Activated naive CD8-positive, alpha-beta T cell treated with anti-CD3 and anti-CD28 coated beads, Interleukin-2, amount 10 ng/mL, durations not matched to agents 7 days and 5 days (primary cell): Measurements from ENCODE around the gene PRKCE. TPM values are rescaled to one million over a fixed set of nuclear protein-coding genes. Genes with fewer than 3 reads are reported as not detected.
"Not testable (repeated sequence)": the region's sequence is repeated elsewhere in the genome, so short reads cannot be mapped to it uniquely, and the experiment has no call there.

ENCODE experiments used
- ATAC-seq: fragments of 150-1000 bp; cut with Tn5 transposase; one replicate; pipeline ENCODE4 v1.10.0; 2021; ENCODE audit warnings: low read depth, moderate library complexity
- POLR2A ChIA-PET: fragments of 350-600 bp; sonication (Branson Sonifier 250); formaldehyde crosslinking; loops from one replicate; lab custom pipeline; 2021; ENCODE audit warnings: antibody characterized with exemption; lab: Charles Lee
- DNase-seq: peaks from one replicate; pipeline ENCODE4 v3.0.0; 2021
- H3K27ac Mint-ChIP-seq: one replicate; pipeline ENCODE4 v1.8.0; 2022; ENCODE audit warnings: mild to moderate bottlenecking, mixed read lengths
- H3K27me3 Mint-ChIP-seq: one replicate; pipeline ENCODE4 v1.8.0; 2022; ENCODE audit warnings: mild to moderate bottlenecking, moderate library complexity, mixed read lengths
- H3K36me3 Mint-ChIP-seq: one replicate; pipeline ENCODE4 v1.8.0; 2021; ENCODE audit warnings: mild to moderate bottlenecking, mixed read lengths
- H3K4me1 Mint-ChIP-seq: one replicate; pipeline ENCODE4 v1.8.0; 2021; ENCODE audit warnings: mixed read lengths
- H3K4me3 Mint-ChIP-seq: one replicate; pipeline ENCODE4 v1.8.0; 2022; ENCODE audit warnings: mild to moderate bottlenecking, moderate library complexity, mixed read lengths
- H3K9me3 Mint-ChIP-seq: one replicate; pipeline ENCODE4 v1.8.0; 2021; ENCODE audit warnings: mixed read lengths
- total RNA-seq, 2 experiments: library from RNA; stranded (reverse); gene quantifications; one replicate each; pipeline ENCODE4 v1.2.3, GENCODE V29; 2021

Gene PRKCE
- total RNA-seq, 2 experiments from 2014 or later: 18.4 to 20.5 TPM

DNA sequence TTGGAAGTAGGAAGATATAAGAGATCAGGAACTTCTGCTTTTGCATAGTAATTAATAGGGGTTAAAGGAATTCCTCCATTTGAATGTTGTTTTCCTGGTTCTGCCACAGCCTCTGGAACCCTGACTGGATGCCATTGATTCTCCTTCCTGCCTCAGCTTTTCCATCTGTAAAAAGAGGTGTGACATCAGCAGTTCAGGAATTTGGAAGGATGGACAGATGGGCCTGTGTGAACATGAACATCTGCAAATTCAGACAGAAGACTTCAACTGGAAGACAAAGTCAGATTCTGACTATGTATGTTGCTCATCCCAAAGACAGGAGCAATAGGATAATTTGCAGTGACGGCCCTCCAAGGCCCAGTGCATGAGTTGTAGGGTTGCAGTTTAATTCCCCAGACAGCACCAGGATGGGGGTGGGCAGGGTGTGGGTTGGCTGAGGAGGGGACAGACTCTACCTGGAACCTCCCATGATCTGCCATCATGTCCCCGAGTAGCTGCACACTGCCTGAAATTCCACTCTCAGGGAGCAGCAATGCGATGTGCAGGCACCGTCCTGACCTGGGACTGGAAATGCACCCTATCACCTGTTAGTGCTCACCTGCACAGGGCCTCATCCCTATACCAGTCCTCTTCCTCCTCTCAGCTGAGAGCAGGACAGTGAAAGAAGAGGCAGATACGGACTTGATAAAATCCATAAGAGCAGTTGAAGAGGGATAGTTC is 546.8 kb downstream of the PRKCE start:
- Mint-ChIP-seq H3K27me3 (peaks cover 2% of the 10 kb centered on the region), H3K36me3 (peaks cover 12% of the 10 kb centered on the region), H3K4me3 (no peak overlapping the region), H3K4me1 (peaks cover 45% of the 10 kb centered on the region), H3K27ac (no peak overlapping the region), H3K9me3 (peaks cover 4% of the 10 kb centered on the region)
- no peak for DNase-seq
- POLR2A ChIA-PET: no interaction called here
- no peak for ATAC-seq

DNA sequence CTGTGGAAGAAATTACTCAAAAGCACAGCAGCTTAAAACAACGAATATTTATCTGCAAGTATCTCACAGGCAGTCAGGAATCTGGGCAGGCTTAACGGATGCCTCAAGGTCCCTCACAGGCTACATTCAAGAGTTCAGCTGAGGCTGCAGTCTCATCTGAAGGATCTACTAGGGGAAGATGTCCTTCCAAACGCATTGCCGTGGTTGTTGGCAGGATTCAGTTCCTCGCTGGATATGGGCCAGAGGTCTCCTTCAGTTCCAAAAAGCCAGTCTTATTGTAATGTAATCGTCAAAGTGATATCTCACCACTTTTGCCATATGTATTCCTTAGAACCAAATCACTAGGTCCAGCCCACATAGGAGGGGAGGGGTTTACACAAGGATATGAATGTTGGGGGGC is 547.5 kb downstream of the PRKCE start:
- Mint-ChIP-seq H3K27me3 (peaks cover 5% of the 10 kb centered on the region), H3K9me3 (peaks cover 5% of the 10 kb centered on the region), H3K4me1 (peaks cover 49% of the 10 kb centered on the region), H3K4me3 (no peak overlapping the region), H3K36me3 (peaks cover 12% of the 10 kb centered on the region), H3K27ac (no peak overlapping the region)
- POLR2A ChIA-PET: interaction anchor here (1.2 kb wide), 1 partner anchor 53 kb away, joined by 4 read pairs; no protein-coding TSS in a partner anchor
- ATAC-seq: no peak
- DNase-seq: no peak

- Mint-ChIP-seq H3K27ac (peak overlapping the region; percentile 74), H3K9me3 (peaks cover 5% of the 10 kb centered on the region), H3K27me3 (peaks cover 5% of the 10 kb centered on the region), H3K4me3 (peak overlapping the region; percentile 21), H3K4me1 (peaks cover 50% of the 10 kb centered on the region), H3K36me3 (peaks cover 12% of the 10 kb centered on the region)
- ATAC-seq (peak; percentile 32), DNase-seq (no peak)
- POLR2A ChIA-PET: interaction anchor here (0.7 to 1.2 kb wide), 2 partner anchors 55 to 168 kb away, joined by 3 to 4 read pairs; no protein-coding TSS in a partner anchor
Observed at GRCh38 chr2:46200100-46200690, 548.7 kb downstream of the PRKCE start.

DNA sequence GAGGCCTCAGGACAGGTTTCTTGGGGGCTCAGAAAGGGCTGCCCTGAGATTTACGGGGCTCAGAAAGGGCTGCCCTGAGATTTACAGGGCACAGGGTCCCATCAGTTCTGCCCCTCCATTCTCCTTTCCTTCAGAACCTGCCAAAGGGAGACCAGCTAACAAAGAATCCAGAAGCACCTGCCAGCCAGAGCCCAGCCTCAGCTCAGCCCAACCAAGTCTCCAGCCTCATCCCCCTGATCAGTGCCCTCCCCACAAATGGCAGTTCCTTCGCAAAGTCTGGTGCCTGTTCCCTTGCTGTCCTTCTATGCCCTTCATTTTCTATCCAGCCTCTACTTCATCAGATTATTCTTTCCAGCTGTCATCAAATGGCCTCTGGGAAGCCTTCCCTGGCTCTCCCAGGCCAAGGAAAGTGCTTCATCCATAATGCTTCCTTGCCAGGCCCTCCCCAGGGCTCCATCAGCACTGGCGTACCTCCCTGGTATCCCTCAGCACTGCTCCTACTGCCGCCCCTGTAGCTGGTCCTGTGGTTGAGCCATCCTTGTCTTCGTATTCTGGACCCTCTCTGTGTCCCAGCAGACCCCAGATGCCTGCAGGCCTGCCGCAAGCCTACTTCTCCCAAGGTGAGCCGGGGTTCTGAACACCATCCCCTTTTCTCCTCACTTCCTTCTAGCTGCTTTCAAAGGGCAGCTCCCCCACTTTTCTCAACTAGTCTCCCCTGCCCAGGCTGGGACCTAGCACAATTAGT is 549.6 kb downstream of the PRKCE start:
- Mint-ChIP-seq H3K27ac (peak overlapping the region; percentile 61), H3K4me1 (peaks cover 50% of the 10 kb centered on the region), H3K27me3 (peaks cover 5% of the 10 kb centered on the region), H3K9me3 (peaks cover 5% of the 10 kb centered on the region), H3K36me3 (peaks cover 11% of the 10 kb centered on the region), H3K4me3 (no peak overlapping the region)
- DNase-seq: no peak
- ATAC-seq: no peak
- POLR2A ChIA-PET: no interaction called here

- POLR2A ChIA-PET: interaction anchor here (0.8 kb wide), 1 partner anchor 37 kb away, joined by 3 read pairs; no protein-coding TSS in a partner anchor
- Mint-ChIP-seq H3K27me3 (peaks cover 11% of the 10 kb centered on the region), H3K4me3 (no peak overlapping the region), H3K36me3 (peaks cover 13% of the 10 kb centered on the region), H3K4me1 (peaks cover 43% of the 10 kb centered on the region), H3K9me3 (peaks cover 9% of the 10 kb centered on the region), H3K27ac (peak overlapping the region; percentile 71)
- ATAC-seq (no peak), DNase-seq (no peak)
Observed at GRCh38 chr2:46202453-46202852, 551.0 kb downstream of the PRKCE start.

- Mint-ChIP-seq H3K4me3 (peak overlapping the region; percentile 52), H3K27ac (peak overlapping the region; percentile 71), H3K36me3 (peaks cover 18% of the 10 kb centered on the region), H3K9me3 (peaks cover 10% of the 10 kb centered on the region), H3K4me1 (peaks cover 38% of the 10 kb centered on the region), H3K27me3 (peaks cover 13% of the 10 kb centered on the region)
- DNase-seq (no peak), ATAC-seq (peak; percentile 68)
- POLR2A ChIA-PET: interaction anchor here (0.8 kb wide), 1 partner anchor 37 kb away, joined by 3 read pairs; no protein-coding TSS in a partner anchor
Observed at GRCh38 chr2:46202987-46203386, 551.5 kb downstream of the PRKCE start.

DNA sequence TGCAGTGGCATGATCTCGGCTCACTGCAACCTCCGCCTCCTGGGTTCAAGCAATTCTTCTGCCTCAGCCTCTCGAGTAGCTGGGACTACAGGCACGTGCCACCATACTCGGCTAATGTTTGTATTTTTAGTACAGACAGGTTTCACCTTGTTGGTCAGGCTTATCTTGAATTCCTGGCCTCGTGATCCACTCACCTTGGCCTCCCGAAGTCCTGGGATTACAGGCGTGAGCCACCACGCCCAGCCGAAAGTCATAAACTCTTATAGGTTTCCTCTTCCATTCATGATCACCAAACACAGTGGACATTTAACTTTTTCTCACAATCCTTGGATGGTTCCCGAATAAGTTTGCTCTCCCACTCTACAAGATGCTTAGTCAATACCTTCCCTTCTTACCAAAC is 552.2 kb downstream of the PRKCE start:
- Mint-ChIP-seq H3K9me3 (peaks cover 14% of the 10 kb centered on the region), H3K27me3 (peaks cover 15% of the 10 kb centered on the region), H3K36me3 (peaks cover 22% of the 10 kb centered on the region), H3K4me1 (peaks cover 38% of the 10 kb centered on the region)
- not testable (repeated sequence) for DNase-seq, H3K4me3 Mint-ChIP-seq, H3K27ac Mint-ChIP-seq, ATAC-seq
- POLR2A ChIA-PET: interaction anchor here (0.7 kb wide), 1 partner anchor 182 kb away, joined by 3 read pairs; no protein-coding TSS in a partner anchor

GRCh38 chr2:46207591-46207990 is 556.1 kb downstream of the PRKCE start:
- Mint-ChIP-seq H3K36me3 (peaks cover 19% of the 10 kb centered on the region), H3K9me3 (peaks cover 19% of the 10 kb centered on the region), H3K27me3 (peaks cover 30% of the 10 kb centered on the region), H3K4me1 (peaks cover 14% of the 10 kb centered on the region), H3K27ac (no peak overlapping the region), H3K4me3 (no peak overlapping the region)
- no peak for ATAC-seq
- POLR2A ChIA-PET: no interaction called here
- no peak for DNase-seq

DNA sequence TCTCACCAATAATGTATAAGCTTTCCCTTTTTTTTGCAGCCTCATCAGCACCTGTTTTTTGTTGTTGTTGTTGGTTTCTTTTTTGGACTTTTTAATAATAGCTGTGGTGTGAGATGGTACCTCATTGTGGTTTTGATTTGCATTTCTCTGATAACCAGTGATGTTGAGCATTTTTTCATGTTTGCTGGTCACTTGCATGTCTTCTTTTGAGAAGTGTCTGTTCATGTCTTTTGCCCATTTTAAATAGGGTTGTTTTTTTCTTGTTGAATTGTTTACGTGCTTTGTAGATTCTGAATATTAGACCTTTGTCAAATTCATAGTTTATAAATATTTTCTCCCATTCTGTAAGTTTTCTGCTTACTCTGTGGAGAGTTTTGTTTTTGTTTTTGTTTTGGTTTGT is 557.3 kb downstream of the PRKCE start:
- Mint-ChIP-seq H3K27ac (no peak overlapping the region), H3K9me3 (peaks cover 20% of the 10 kb centered on the region), H3K36me3 (peaks cover 15% of the 10 kb centered on the region), H3K27me3 (peaks cover 38% of the 10 kb centered on the region), H3K4me1 (peaks cover 4% of the 10 kb centered on the region), H3K4me3 (no peak overlapping the region)
- ATAC-seq (no peak), DNase-seq (no peak)
- POLR2A ChIA-PET: no interaction called here

GRCh38 chr2:46210063-46210462 is 558.6 kb downstream of the PRKCE start:
- peaks cover 22% of the 10 kb centered on the region for H3K9me3 Mint-ChIP-seq
- no peak overlapping the region for H3K27ac Mint-ChIP-seq
- DNase-seq: no peak
- H3K4me3 Mint-ChIP-seq: no peak overlapping the region
- POLR2A ChIA-PET: no interaction called here
- peaks cover 43% of the 10 kb centered on the region for H3K27me3 Mint-ChIP-seq
- ATAC-seq: no peak
- H3K36me3 Mint-ChIP-seq: peaks cover 15% of the 10 kb centered on the region
- H3K4me1 Mint-ChIP-seq: peaks cover 1% of the 10 kb centered on the region

DNA sequence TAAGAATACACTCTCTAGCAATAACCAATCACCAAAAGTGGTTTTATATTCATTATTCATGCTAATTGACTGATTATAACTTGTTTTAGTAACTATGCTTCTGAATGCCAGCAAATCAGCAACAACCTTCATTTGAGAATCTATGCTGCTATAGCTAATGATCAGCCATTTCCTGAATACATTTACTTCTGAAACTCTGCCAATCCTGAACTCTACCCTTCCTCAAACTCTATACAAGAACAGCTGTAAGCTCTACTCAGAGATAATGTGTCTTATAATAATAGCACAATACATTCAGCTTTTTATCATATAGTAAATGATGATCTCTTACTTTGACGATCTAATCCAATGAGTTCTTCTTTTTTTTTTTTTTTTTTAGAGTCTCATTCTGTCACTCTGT is 560.0 kb downstream of the PRKCE start:
- Mint-ChIP-seq H3K27me3 (peaks cover 54% of the 10 kb centered on the region), H3K27ac (no peak overlapping the region), H3K9me3 (peaks cover 28% of the 10 kb centered on the region), H3K36me3 (peaks cover 15% of the 10 kb centered on the region), H3K4me1 (peaks cover 1% of the 10 kb centered on the region), H3K4me3 (no peak overlapping the region)
- ATAC-seq (no peak), DNase-seq (no peak)
- POLR2A ChIA-PET: no interaction called here

DNA sequence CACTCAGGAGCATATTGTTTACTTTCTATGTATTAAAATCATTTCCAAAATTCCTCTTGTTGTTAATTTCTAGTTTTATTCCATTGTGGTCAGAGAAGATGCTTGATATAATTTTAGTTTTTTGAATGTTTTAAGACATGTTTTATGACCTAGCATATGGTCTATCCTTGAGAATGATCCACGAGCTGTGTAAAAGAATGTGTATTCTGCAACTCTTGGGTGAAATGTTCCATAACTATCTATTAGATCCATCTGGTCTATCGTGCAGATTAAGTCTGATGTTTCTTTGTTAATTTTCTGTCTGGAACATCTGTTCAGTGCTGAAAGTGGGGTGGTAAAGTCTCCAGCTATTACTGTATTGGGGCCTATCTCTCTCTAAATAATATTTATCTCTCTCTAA is 562.4 kb downstream of the PRKCE start:
- H3K9me3 Mint-ChIP-seq: peaks cover 23% of the 10 kb centered on the region
- peaks cover 6% of the 10 kb centered on the region for H3K36me3 Mint-ChIP-seq
- POLR2A ChIA-PET: no interaction called here
- peaks cover 43% of the 10 kb centered on the region for H3K27me3 Mint-ChIP-seq
- DNase-seq: no peak
- H3K27ac Mint-ChIP-seq: no peak overlapping the region
- H3K4me1 Mint-ChIP-seq: no peaks in the 10 kb centered on the region
- ATAC-seq: no peak
- H3K4me3 Mint-ChIP-seq: no peak overlapping the region

DNA sequence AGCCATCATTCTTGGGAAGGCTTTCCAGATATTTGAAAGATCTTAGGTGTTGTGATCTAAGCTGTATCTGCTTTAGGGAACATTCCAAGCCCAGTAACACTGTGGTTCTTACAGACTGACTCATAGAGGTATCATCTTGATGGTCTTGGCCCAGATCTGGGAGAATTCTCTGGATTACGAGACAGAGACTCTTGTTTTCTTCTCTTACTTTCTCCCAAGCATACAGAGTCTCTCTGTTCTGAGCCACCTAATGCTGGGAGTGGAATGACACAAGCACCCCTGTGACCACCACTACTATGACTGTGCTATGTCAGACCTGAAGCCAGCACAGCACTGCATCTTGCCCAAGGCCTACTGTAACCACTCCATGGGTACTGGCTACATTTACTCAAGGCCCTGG is 564.7 kb downstream of the PRKCE start:
- H3K4me1 Mint-ChIP-seq: peaks cover 9% of the 10 kb centered on the region

More for the DNA sequence above, 564.7 kb downstream of the PRKCE start:
- peaks cover 17% of the 10 kb centered on the region for H3K9me3 Mint-ChIP-seq
- H3K27ac Mint-ChIP-seq: no peak overlapping the region
- POLR2A ChIA-PET: no interaction called here
- H3K27me3 Mint-ChIP-seq: peaks cover 42% of the 10 kb centered on the region
- H3K36me3 Mint-ChIP-seq: peaks cover 7% of the 10 kb centered on the region
- no peak overlapping the region for H3K4me3 Mint-ChIP-seq
- DNase-seq (no peak), ATAC-seq (no peak)
